NOMO-1 treated with DMSO at 0.1 percent for 48 hours (cell line): Measurements from ENCODE around the gene GULP1.

Source experiments
- DNase-seq: peaks from one replicate; lab custom pipeline; 2025; ENCODE audit not compliant: unreplicated experiment; lab: John Stamatoyannopoulos, UW

Gene GULP1

GRCh38 chr2:188365058-188365641, 73.5 kb downstream of the GULP1 start:
- no peak for DNase-seq

- DNase-seq, result no peak
These were observed 75.5 kb downstream of the GULP1 start for GRCh38 chr2:188367164-188367563.

GRCh38 chr2:188369365-188369764, 77.7 kb downstream of the GULP1 start:
- peak; percentile 26 for DNase-seq

- DNase-seq, result no peak
These were observed 86.8 kb downstream of the GULP1 start for GRCh38 chr2:188378371-188378950.

GRCh38 chr2:188379748-188380147, 88.1 kb downstream of the GULP1 start:
- DNase-seq, result no peak

DNA sequence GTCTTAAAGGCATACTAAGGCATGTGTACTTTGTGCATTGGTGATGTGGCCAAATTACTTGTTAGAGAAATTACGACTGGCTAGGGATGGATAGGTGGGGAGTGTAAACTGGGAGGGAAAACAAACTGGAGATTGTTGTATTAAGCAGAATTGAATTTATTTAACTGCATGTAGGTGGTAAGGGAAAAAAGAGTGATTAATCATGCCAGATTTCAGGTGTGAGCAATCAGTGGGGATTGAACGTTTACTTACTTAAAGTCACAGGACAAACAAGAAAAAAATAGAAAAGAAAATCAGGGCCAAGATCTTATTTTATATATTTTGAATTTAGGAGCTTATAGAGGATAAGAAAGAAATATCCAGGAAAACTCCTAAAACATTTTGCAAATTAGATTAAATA, 88.6 kb downstream of the GULP1 start:
- DNase-seq, result no peak

- DNase-seq, result no peak
These were observed 89.9 kb downstream of the GULP1 start for GRCh38 chr2:188381614-188382013.

DNA sequence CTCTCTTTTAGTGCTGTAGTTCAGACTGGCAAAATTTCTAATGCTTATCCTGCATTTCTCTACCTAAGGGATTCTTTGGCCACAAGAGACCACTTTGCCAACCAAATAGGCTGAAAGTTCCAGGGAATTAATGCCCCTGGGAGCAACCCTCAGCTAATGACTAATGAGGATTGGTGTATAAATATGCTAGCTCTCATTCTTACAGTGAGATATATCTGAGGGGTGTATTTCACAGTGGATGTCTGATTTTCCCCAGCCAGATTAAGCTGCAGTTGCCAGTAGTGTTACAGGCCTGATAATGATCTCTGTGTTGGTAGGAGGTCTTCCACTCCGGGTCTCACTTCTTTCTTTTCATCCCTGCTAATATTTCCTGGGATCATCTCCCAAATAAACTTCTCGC, 90.4 kb downstream of the GULP1 start:
- no peak for DNase-seq

- no peak for DNase-seq
These were observed 91.5 kb downstream of the GULP1 start for GRCh38 chr2:188383158-188383557.

DNA sequence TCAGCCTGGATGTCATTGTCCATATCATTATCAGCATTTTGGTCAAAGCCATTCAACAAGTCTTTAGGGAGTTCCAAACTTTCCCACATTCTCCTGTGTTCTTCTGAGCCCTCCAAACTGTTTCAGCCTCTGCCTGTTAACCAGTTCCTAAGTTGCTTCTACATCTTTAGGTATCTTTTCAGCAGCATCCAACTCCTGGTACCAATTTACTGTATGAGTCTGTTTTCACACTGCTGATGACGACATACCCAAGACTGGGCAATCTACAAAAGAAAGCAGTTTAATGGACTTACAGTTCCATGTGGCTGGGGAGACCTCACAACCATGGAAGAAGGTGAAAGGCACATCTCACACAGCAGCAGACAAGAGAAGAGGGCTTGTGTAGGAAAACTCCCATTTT, 94.2 kb downstream of the GULP1 start:
- DNase-seq, result no peak

- no peak for DNase-seq
These were observed 97.2 kb downstream of the GULP1 start for GRCh38 chr2:188388831-188389230.

GRCh38 chr2:188391354-188391753, 99.7 kb downstream of the GULP1 start:
- DNase-seq, result no peak

DNA sequence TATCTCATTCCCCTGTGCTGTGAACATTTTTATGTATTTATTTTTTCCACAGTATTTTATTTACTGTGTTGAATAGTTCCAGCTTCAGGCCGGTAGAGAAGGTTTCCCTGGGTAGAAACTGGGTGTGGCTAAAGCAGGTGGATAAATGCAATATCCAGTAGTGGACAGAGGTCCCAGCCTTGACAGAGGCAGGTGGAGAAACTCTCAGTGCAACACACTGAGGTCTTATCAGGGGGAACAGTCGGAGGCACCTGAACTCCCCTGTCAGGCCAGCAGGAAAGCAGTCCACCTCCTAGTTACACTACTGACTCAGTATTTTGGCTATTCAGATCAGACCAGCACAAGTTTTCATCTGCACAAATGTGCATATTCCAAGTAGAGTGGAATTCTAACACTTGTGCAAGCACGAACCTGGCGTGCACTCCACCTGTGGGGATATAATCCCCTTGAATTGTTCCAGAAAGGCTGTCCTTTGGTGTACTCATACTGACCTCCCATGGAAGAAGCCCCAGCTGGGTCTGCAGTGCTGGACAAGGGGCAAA, 103.3 kb downstream of the GULP1 start:
- DNase-seq, result no peak

DNA sequence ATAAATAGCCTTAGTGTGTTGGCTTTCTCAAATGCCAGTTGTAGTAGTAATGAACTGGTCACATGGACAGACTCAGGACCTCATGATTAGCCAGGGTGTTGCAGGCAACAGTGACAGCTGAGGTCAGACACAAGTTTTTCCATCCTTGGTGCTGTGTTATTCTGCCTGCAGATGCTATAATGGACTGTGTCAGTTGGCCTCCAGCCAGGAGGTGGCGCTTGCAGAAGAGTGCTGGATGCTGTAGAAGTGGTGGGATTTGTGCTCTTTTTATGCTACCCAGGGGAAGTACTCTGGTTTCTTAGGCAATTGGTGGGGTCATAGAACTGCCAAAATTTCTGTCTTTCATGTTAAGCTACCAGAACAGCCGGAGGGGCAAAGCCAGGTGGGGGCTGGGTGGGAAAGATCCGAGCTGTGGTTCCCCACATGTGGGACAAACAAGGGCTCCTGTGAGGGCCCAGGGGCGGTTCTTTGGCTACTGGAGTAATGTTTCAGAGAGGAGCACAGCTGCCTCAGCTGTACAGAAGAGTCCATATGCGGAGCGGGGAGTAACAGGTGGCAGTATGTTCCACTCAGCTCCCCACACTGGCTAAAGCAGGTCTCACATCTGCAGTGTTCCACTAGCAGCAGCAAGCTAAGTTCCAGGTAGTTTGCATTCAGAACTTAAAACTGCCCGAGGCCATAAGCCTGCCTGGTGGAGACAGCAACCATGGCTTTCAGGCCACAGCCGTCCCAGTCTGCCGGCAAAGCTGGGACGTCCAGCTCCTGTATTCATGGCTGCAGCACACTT, 104.4 kb downstream of the GULP1 start:
- DNase-seq, result no peak

DNA sequence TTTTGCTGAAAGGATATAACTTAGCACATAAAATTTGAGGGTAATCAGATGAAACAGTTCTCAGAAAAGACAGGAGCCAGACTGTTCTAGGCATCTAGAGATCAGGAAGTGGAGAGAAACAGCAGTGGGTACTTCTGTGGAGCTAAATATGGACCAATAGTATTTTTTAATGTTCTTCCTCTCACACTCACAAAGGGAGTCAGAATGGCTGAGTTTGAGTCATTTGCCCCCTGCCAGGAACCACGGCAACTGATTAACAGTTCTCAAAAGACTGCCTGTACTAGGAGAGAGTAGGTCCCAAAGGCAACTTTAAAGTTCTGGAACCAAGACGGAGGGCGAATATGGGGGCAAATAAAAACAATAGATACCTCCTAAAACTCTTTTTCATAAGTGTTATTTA, 107.5 kb downstream of the GULP1 start:
- no peak for DNase-seq

DNA sequence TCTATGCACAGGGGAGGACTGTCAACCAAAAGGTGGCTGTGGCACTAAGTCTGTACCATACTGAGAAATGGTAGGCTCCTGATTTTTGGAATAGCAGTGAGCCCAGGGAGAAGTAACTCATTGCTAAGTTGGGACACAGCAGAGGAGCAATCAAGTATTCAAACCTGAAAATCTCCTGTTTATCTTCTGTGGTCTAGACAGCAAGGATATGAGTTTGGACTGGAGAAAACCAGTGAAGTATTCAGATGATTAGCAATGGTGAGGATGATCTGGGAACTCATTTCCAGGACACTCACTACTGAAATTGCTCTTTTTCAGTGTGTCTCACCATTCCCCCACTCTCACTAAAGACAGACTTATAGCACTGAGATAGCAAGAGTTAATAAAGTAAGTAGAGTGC, 112.0 kb downstream of the GULP1 start:
- no peak for DNase-seq

GRCh38 chr2:188404341-188405004, 112.8 kb downstream of the GULP1 start:
- DNase-seq, result no peak

DNA sequence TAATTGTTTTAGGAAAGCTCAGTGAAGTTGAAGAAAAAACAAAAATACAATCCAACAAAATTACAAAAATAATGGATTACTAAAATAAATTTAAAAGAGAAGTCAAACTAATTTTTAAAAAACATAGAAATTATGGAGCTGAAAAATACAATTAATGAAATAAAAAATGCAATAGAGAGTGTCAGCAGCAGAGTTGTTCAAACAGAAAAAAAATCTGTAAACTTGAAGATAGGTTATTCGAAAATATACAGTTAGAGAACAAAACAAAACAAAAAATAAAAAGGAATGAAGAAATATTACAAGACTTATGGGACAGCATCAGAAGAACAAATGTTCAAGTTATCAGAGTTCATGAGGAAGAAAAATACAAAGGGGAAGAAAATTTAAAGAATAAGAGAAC, 114.7 kb downstream of the GULP1 start:
- DNase-seq, result no peak

- no peak for DNase-seq
These were observed 119.0 kb downstream of the GULP1 start for GRCh38 chr2:188410504-188411235.

DNA sequence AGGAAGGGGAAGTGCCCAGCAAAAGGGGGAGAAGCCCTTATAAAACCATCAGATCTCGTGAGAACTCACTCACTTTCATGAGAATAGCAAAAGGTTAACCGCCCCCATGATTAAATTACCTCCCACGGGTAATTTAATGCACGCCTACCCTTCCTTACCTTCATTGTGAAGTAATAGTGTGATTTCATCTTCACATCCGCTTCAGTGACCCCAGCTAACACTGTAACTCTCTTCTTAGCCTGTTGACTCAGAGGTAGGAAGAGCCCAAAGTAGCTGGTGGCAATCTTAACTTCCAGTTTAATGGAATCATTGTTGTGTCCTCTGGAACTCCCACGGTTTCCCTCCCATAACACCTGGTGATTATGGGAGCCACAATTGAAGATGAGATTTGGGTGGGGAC, 120.5 kb downstream of the GULP1 start:
- DNase-seq, result no peak

- DNase-seq, result no peak
These were observed 122.7 kb downstream of the GULP1 start for GRCh38 chr2:188414411-188414810.
